Epithelial cell of proximal tubule (primary cell): ENCODE results near the gene RELT. TPM values are rescaled to one million over a fixed set of nuclear protein-coding genes. Genes with fewer than 3 reads are reported as not detected.
A peak's percentile ranks its signal among the peaks of the same experiment; 100 is the strongest.

ENCODE experiments used
- DNase-seq: peaks from one replicate; pipeline ENCODE4 v3.0.0-alpha.2; 2011; ENCODE audit warnings: low read depth
- H3K4me3 ChIP-seq: 2 replicates; pipeline ENCODE4 v1.5.1; 2011; ENCODE audit warnings: low read depth, mild to moderate bottlenecking, low read length
- CTCF ChIP-seq: conservative IDR thresholded peaks from 2 replicates; pipeline ENCODE4 v1.5.1; 2012; ENCODE audit warnings: low read depth, mild to moderate bottlenecking, low read length
- total RNA-seq: library from RNA; depleted of rRNA; stranded (reverse); fragments of >200 nt; gene quantifications from 2 replicates; pipeline ENCODE4 v1.2.3, GENCODE V29; 2015

RELT gene
- total RNA-seq, 1 donor from 2014 or later: 9.1 TPM

- no peak for TF ChIP-seq CTCF
- no peak for DNase-seq
- peak overlapping the region; percentile 10 for H3K4me3 ChIP-seq
These were observed 33.6 kb upstream of the RELT start for GRCh38 chr11:73342633-73343032.

- no peak for TF ChIP-seq CTCF
- H3K4me3 ChIP-seq: peak overlapping the region; percentile 11
- no peak for DNase-seq
These were observed 32.9 kb upstream of the RELT start for GRCh38 chr11:73343076-73343873.

- TF ChIP-seq CTCF: no peak
- H3K4me3 ChIP-seq: no peak overlapping the region
- DNase-seq: no peak
These were observed 32.0 kb upstream of the RELT start for GRCh38 chr11:73344191-73344607.

GRCh38 chr11:73345481-73346160 is 30.6 kb upstream of the RELT start:
- DNase-seq: no peak
- no peak overlapping the region for H3K4me3 ChIP-seq
- no peak for TF ChIP-seq CTCF

- H3K4me3 ChIP-seq: no peak overlapping the region
- no peak for DNase-seq
- TF ChIP-seq CTCF: no peak
These were observed 29.8 kb upstream of the RELT start for GRCh38 chr11:73346186-73346935.

GRCh38 chr11:73347067-73347466 is 29.1 kb upstream of the RELT start:
- H3K4me3 ChIP-seq: no peak overlapping the region
- DNase-seq: no peak
- TF ChIP-seq CTCF: no peak
